HEK293T (cell line): Measurements from ENCODE around the gene FAM120B.

Experiments used
- ARNT ChIP-seq: fragments of 450-650 bp; IDR thresholded peaks from 2 replicates; pipeline ENCODE4 v1.6.1; 2017; ENCODE audit warnings: mild to moderate bottlenecking
- BHLHE40 ChIP-seq: fragments of 450-650 bp; IDR thresholded peaks from 2 replicates; pipeline ENCODE4 v1.6.1; 2016; ENCODE audit warnings: mild to moderate bottlenecking, moderate library complexity, borderline replicate concordance
- FOXK2 ChIP-seq: fragments of 450-650 bp; IDR thresholded peaks from 2 replicates; pipeline ENCODE4 v1.6.1; 2016; ENCODE audit warnings: mild to moderate bottlenecking
- LEF1 ChIP-seq: fragments of 450-650 bp; IDR thresholded peaks from 2 replicates; pipeline ENCODE4 v1.6.1; 2017; ENCODE audit warnings: mild to moderate bottlenecking, borderline replicate concordance
- SUZ12 ChIP-seq: fragments of 450-650 bp; IDR thresholded peaks from 2 replicates; pipeline ENCODE4 v1.6.1; 2016; ENCODE audit warnings: mild to moderate bottlenecking
- TARDBP ChIP-seq: fragments of 450-650 bp; IDR thresholded peaks from 2 replicates; pipeline ENCODE4 v1.6.1; 2016
- ZNF384 ChIP-seq: fragments of 450-650 bp; IDR thresholded peaks from 2 replicates; pipeline ENCODE4 v1.6.1; 2016

GRCh38 chr6:170277893-170278742, 28.4 kb upstream of the FAM120B start:
- no peak for TF ChIP-seq ARNT
- TF ChIP-seq TARDBP = no peak
- no peak for TF ChIP-seq ZNF384
- no peak for TF ChIP-seq SUZ12
- no peak for TF ChIP-seq FOXK2
- TF ChIP-seq LEF1 = no peak
- no peak for TF ChIP-seq BHLHE40
